GM12892 (cell line): ENCODE results near the gene CD53.

Source experiments
- POLR2A ChIP-seq: IDR thresholded peaks from 2 replicates; pipeline ENCODE4 v1.6.1; 2011; ENCODE audit warnings: low read depth, low read length, control low read depth
- POLR2AphosphoS5 ChIP-seq: IDR thresholded peaks from 2 replicates; pipeline ENCODE4 v1.6.1; 2011; ENCODE audit warnings: low read depth, low read length, control low read depth
- TAF1 ChIP-seq: IDR thresholded peaks from 2 replicates; pipeline ENCODE4 v1.6.1; 2011; ENCODE audit warnings: low read depth, mild to moderate bottlenecking, control low read depth, low read length, borderline replicate concordance

- no peak for TF ChIP-seq POLR2A
- TF ChIP-seq POLR2AphosphoS5: no peak
- TF ChIP-seq TAF1: no peak
These were observed 24.7 kb downstream of the CD53 start for GRCh38 chr1:110897681-110898080.
